ENCODE measurements around the gene CDKN2C.

CDKN2C gene

DNA sequence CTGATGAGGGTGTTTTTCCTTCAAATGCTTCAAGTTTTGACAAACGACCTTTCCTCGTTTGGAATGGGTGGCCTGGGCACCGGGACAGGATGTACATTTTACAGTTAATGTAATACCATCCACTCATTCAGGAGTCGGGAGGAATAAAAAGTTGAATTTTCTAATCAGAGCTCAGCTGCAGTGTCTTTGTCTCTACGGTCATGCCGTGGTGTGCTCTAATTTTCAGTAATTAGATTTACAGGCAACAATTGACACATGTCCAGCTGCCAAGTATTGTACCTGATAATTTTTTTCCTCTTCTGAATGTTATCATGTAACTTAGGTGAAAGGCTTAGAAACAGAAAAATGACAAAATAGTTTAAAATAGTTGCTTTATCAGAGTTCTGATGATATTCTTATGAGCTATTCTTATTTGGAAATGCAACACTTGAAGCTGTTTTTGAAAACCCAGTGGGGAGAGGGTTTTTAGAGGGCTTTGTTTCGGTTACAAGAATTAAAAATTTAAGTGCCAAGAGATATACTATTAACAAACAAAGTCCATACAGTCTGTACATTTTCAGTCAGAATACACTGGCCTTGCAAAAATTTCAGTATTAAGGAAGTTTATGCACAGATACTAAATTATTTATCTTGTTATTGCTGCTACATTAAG lies 1.0 kb downstream of the CDKN2C start:
- FAIRE-seq (no peak), DNase-seq (ENCODE audit: insufficient read length, low spot score) (no peak)
- no peak for TF ChIP-seq POLR2A (IDR thresholded peaks at IDR 0.05; ENCODE audit: low read depth, low read length)

DNA sequence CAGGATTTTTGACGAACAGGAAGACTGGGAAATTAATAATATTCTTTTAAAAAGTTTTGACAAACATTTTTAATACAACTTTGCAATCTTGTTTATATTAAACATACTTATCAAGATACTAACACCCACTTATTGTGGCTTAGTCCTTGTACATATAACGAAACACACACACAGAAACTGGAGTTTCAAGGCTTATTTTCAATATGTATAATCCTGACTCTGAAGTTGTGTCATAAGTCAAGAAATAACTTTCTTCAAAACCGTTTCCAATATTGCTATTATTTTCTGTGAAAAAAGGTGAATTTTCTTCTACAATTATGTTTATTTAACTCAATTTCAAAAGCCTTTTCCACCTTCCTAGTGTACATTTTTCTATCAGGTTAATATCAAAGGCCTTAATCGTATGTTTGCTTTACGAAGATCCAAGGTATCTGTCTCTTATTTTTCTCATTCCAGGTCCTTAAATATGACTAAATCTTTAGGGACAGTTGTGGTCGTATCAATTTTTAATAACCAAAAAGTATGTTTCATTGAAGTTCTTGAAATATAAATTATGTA lies 1.8 kb downstream of the CDKN2C start:
- FAIRE-seq = no peak
- DNase-seq (ENCODE audit: insufficient read length, low spot score) = no peak

DNA sequence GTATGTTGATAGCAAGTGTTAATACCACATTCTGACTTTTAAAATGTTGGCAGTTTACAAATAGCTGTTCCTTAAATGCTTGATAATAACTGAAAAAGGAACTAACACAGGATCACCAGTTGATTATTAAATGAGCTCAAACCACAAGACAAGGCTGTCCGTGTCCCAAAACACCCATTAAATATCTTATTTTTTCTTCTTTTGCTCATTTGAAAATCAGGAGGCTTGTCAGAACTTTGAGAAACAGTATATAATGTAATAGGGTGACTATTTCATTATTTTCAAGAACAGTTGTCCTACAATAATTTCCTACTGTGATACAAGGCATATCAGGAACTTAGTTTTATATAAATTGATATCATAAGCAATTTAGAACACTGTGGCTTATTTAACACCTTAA lies 2.7 kb downstream of the CDKN2C start:
- no peak for TF ChIP-seq POLR2A (IDR thresholded peaks at IDR 0.05; ENCODE audit: low read depth, low read length)
- FAIRE-seq = no peak
- no peak for DNase-seq (ENCODE audit: insufficient read length, low spot score)

More for the DNA sequence above, 1.8 kb downstream of the CDKN2C start:
- TF ChIP-seq POLR2A (IDR thresholded peaks at IDR 0.05; ENCODE audit: low read depth, low read length) = no peak

DNA sequence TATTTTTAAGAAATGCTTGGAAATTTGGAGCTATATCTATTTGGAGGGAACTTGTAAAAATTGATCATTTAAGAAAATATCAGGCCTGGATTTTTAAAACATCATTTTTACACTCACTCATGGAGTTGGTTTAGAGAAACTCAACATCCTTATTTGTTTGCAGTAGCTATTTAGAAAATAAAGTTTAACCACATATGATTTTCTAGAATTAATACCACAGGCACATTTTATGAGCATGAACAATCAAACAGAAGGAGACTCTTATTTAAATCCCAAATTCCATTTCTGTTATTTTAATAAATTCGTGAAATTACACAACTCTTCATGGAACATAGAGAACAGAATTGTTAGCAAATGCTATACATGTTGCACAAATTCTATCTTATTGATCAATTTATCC lies 3.2 kb downstream of the CDKN2C start:
- TF ChIP-seq POLR2A (IDR thresholded peaks at IDR 0.05; ENCODE audit: low read depth, low read length) = no peak
- no peak for DNase-seq (ENCODE audit: insufficient read length, low spot score)
- no peak for FAIRE-seq

DNA sequence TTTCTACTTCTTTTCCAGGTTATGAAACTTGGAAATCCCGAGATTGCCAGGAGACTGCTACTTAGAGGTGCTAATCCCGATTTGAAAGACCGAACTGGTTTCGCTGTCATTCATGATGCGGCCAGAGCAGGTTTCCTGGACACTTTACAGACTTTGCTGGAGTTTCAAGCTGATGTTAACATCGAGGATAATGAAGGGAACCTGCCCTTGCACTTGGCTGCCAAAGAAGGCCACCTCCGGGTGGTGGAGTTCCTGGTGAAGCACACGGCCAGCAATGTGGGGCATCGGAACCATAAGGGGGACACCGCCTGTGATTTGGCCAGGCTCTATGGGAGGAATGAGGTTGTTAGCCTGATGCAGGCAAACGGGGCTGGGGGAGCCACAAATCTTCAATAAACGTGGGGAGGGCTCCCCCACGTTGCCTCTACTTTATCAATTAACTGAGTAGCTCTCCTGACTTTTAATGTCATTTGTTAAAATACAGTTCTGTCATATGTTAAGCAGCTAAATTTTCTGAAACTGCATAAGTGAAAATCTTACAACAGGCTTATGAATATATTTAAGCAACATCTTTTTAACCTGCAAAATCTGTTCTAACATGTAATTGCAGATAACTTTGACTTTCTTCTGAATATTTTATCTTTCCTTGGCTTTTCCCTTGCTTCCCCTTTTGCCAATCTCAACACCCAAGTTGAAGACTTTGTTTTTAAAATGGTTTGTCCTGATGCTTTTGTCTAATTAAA lies 4.0 kb downstream of the CDKN2C start:
- no peak for TF ChIP-seq POLR2A (IDR thresholded peaks at IDR 0.05; ENCODE audit: low read depth, low read length)
- FAIRE-seq (peak; percentile 20), DNase-seq (ENCODE audit: insufficient read length, low spot score) (no peak)

DNA sequence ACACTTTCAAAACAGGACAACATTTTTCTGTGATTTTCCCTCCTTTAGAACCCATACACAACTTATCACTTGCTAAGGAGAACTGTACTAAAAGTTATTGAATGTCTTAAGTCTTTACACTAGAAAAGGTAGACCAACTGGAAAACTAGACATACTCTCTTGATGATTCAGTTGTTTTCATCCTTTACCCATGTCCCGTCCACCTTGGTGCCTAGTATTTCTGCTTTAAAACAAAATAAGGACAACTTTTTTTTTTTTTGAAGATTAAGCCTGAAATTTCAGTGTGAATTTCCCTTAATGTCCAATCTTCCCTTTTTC lies 4.5 kb downstream of the CDKN2C start:
- no peak for FAIRE-seq

DNA sequence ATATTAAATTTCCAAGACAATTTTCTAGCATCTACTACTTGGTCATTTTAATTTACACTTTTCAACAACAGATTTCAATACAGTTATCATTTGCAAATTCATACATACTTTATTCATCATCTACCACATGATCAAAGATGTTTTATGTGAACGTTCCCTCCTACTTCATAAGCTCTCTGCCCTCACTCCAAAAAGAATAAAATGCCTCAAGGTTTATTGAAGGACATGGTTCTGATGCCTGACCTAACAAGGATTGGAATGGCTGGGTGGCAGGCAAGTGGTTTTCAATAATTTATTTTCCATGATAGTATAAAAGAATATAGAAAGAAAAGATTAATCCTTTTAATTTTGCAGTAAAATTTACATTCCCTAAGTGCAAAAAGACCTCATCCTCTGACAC lies 5.4 kb downstream of the CDKN2C start:
- FAIRE-seq (no peak), DNase-seq (ENCODE audit: insufficient read length, low spot score) (no peak)
- TF ChIP-seq POLR2A (IDR thresholded peaks at IDR 0.05; ENCODE audit: low read depth, low read length) = no peak

More for the DNA sequence above, 4.5 kb downstream of the CDKN2C start:
- no peak for TF ChIP-seq POLR2A (IDR thresholded peaks at IDR 0.05; ENCODE audit: low read depth, low read length)
- DNase-seq (ENCODE audit: insufficient read length, low spot score) = no peak

DNA sequence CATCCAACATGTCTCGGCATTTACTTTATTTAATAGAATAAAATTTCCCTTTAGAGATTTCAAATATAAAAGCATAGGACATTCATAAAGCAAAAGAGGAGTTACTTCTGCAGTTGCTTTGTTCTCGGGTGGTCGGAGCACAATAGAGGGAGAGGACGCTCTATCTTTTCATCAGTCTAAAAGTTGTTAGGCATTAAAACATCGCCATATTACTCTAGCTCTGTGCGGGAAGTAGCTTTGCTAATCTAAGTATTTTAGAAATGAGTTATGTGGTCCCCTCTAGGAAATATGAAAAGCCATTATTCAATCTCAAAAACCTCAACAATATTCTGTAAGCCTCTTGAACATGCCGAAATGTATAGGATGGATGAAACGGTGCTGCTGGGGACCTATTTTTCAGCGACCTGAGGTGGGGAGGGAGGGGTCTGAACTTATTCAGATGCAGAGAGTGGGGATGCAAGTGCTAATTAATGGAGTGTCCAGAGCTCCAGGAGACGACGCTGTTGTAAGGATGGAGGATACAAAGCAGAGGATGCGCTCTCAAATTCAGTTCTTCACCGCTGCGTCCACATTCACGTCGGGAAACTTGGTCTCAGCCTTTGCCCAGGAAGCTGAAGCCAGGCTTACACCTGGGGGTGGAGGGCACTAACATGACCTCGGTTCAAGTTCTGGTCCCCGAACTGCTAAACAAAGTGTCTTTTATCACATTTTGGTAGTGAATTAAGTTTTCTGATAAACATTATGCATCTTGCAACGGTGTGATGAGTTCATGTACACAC lies 6.3 kb downstream of the CDKN2C start:
- TF ChIP-seq POLR2A (IDR thresholded peaks at IDR 0.05; ENCODE audit: low read depth, low read length) = no peak
- FAIRE-seq (peak; percentile 88), DNase-seq (ENCODE audit: insufficient read length, low spot score) (no peak)

DNA sequence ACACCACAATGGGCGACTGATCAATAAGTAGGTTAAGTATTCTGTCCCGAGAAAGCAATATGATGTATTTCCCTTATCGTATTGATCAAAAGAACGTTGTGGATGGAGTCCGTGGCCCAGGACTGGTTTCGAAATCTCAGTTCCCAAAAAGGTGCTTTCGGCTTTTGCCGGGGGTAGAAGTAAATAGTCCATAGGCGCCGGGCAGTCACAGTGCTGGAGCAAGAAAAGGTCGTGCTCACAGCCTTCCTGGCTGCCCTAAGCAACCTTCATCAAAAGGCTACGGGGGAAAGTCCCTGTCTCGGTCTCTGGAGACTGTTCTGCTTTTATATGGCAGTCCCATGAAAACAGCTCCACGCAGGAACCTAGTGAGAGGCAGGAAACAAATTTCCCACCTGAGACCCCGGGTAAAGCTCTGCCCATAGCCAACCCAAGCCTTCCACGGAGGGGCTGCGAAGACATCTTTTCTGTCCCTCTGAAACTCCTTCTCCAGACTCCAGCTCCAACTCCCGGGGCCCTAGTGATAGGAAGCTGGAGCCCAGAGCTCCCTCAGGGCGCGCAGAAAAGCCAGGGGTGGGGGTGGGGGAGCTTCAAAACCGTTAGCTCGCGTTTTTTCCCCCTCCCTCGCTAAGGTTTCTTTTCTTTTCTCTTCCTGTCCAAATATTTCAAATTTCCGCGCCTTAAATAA lies 7.0 kb downstream of the CDKN2C start:
- DNase-seq (ENCODE audit: insufficient read length, low spot score) (no peak), FAIRE-seq (peak; percentile 11)
- no peak for TF ChIP-seq POLR2A (IDR thresholded peaks at IDR 0.05; ENCODE audit: low read depth, low read length)

DNA sequence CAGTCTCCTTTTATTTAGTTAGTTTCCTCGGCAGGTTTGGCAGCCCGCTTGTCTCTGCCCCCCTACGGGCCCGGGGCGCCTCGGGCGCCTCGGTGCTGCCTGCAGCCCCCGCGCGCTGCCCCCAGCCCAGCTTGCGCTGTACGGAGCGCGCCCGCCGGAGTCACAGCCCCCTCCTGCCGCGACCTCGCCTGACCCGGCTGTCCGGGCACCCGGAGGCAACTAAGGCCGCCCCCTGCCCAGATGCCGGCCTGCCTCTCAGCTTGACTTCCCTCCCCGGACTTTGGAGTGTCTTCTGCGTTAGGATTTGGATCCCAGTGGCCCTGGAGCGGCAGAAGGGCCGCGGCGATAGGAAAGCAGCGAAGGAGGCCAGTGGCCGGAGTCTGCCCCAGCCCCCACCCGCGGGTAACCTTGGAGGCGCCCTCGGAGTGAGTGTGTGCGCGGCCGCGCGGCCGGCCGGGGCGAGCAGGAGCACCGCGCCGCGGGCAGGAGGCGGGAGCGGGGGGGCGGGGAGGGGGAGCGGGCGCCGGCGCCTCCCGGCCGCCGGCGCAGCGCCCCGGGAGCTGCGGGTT lies 7.6 kb downstream of the CDKN2C start:
- TF ChIP-seq POLR2A (IDR thresholded peaks at IDR 0.05; ENCODE audit: low read depth, low read length) = no peak
- no peak for DNase-seq (ENCODE audit: insufficient read length, low spot score)
- FAIRE-seq = no peak

DNA sequence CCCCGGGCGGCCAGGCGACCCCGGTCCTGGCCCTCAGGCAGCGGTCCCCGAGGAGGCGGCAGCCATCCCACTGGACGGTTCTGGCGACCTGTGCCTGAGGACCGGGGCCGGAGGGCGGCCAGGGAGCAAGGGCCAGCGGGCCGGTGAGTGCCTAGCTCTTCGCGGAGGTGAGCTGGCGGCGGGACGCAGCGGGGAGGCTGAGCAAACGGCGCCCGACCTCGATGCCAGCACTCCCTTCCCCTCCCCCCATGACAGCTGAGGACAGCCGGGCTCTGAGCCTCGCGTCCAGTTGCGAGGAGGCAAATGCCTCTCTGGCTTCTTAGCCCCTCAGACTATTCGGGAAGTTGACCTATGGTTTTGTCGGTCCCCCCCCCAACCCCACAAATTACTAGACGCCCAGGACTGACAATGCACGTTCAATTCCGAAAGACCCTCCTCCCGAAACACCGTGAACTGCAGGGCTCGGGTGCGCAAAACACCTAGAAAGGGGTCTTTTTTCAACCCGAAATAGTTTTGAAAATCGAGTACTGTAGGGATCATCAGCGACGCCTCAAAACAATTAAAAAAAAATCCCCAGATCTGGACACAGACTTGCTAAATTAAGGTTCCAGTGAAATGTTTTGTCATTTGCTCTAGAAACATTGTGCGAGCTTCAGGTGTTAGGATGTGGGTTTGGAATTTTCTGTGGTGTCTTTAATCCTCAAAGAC lies 8.3 kb downstream of the CDKN2C start:
- FAIRE-seq = peak; percentile 20
- peak; percentile 61 for DNase-seq (ENCODE audit: insufficient read length, low spot score)

DNA sequence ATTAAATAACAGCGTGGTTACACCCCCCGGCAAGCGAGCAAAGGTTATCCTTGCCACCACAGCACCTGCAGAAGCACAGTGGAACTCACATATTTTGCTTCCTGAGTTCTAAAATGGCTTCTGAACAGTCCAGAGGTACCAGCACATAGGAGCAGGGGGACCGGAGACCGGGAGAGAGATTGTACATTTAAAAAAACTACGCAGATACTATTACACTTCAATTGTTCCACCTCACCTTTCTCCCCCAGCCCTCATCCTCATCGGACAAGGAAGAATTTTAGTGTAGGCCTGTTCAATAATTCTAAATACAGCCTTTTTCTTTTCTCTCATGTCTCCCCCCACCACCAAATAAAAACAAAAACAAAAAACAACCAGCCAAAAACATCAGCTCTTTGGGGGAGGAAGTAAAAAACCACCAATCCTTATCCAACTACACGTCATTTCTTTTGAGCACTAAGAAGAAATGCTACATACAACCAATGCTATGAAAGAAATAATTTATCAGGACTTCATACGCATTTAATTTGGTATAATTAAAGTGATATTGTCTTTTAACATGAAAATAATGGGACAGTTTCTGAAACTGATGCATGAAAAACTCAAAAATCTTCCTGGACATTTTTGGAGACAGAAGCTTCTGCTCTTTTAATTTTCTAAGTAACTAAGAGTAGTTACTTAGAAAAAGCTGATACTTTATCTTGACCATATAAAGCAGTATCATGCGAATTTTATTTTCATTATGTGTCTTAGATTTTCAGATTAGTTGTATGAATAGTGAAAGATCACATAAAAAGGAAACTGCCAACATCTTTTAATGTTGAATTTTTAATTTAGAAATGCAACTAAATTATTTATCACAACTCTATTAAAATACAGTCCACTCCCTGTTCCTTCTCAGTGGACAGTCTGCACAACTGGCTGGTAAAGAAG lies 9.1 kb downstream of the CDKN2C start:
- DNase-seq (ENCODE audit: insufficient read length, low spot score) = no peak
- no peak for TF ChIP-seq POLR2A (IDR thresholded peaks at IDR 0.05; ENCODE audit: low read depth, low read length)
- peak; percentile 88 for FAIRE-seq

More for the DNA sequence above, 8.3 kb downstream of the CDKN2C start:
- no peak; the same call in 1 of the 2 replicates for TF ChIP-seq POLR2A (IDR thresholded peaks at IDR 0.05; ENCODE audit: low read depth, low read length)

All from H54 (cell line).